ENCODE measurements around the gene POPDC3.

POPDC3 gene

DNA sequence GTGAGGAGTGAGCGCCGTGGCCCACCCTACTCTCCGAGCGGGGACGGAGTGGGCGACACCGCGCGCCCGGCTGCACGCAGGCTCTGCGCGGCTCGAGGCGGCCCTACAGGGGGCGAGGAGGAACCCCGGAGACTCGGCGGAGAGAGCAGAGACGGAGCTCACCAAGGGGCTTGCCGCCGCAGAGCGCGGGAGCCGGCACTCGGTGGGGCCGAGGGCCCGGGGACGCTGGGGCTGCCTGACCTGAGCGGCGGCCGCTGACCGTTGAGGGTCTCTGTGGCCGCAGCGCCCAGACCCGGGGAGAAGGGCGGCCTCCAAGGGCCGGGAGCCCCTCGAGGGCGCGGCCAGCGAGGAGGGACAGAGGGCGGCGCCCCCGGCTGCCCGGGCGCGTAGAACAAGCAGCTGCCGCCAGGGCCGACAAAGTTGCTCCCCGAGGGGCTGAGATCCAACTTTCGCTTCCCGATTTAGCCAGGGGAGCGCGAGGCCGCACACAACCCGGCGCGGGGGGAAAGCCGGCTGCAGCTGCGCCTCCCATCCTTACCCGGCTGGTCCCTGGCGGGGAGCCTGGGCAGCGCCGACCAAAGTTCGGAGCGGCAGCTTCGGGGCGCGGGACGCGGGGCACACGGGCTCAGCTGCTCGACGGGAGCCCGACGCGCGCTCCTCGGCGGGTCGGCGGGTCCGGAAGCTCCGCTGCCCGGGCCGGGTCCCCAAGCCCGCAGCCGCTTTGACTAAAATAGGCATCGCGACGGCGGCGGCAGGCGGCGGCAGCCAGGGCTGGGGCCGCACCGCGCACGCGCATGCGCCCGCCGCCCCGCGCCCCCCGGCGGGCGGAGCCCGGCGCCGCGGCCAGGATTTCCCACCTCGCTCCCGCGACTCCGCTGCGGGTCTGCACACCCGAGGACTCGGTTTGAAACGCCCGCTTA, 43.1 kb downstream of the POPDC3 start:
- no peak for DNase-seq

DNA sequence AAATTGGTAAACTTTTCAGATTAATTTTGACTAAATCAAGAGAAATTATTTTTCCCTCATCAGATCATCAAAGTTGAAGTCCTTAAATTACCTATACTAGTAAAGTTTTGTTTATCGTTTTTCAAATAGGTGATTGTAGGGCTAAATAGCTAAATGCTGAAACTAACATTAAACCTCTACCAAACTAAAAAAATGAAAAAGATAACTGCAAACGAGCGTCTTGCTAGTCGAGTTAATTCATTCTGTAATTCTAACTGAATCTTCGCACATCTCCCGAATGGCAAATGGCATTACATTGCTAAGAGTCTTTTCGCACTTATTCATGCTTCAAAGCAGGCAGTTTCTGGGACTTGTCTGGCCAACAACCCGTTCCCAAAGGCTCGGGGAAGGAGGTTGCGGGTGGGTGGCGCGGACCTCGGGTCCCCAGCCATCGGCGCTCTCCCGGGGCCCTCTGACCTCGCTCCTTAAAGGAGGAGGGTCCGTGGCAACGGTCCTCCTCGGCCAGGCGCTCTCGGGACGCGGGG, 43.8 kb downstream of the POPDC3 start:
- no peak for DNase-seq

DNA sequence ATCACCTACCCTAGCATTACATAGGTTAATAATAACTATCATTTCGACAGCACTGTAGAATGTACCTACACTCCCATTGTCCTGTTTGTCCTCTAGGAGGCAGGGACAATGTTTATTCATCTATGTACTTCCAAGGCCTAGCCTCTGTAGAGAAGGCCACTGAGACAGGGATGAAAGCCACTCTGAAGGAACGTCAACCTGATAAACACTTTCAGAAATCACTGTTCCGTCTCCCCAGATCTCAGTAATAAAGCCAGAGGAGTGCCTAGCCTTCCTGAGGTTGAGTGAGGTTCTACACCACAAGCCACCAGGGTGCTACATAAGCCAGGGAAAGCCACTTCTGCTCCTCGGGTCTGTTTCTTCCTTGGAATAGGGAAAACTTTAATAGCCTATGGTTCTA, 44.8 kb downstream of the POPDC3 start:
- no peak for DNase-seq

DNA sequence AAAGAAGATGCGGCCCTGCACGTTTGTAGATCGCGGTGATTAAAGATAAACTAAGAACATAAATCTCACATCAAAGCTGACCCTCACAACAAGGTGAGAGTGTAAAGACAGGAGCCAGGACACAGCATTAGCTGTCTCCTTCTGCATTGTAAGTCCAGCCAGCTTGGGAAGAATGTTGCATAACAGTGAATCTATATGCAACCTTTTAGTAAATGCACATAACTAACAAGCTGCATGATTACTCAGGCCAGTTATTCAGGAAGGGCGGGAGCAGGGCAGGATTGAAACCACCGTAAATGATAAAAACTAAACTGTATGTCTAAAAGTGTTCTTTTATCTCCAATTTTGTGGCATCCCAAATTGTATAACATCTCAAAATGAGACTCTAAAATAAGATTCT, 57.1 kb downstream of the POPDC3 start:
- no peak for DNase-seq

DNA sequence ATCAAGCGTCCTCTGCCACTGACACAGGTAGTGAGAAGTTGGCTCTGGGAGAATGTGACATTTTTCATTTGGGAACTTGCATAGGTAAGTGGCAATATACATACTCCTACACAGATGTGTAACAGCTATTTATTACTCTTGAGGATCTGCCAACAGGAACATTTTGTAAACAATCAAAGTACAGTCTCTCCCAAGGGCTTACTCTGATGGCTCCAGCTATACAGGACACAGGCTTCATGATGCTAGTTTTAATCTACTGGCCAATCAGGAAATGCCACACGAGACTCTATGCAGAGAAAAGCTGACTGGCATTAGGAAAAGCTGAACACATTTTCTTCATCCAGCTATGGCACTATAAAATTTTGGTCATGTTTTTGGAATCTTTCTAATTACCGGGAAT, 57.8 kb downstream of the POPDC3 start:
- no peak for DNase-seq

DNA sequence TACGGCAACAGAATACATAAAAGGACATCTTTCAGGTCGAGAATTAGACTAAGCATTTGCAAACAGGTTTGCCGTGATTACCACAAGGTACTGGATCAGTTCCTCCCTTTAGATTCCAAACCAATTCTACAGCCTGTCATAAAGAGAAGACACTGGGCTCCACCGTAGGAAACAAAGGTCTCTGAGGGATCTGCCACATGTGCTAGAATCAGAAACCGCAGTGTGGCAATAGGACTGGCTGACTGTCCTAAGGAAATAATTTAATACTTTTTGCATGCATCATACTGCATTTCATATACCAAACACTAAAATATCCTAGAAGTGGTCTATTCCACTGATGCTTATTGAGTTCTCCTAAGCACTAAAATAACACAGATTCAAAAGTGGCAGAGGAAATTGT, 59.2 kb downstream of the POPDC3 start:
- DNase-seq: no peak

DNA sequence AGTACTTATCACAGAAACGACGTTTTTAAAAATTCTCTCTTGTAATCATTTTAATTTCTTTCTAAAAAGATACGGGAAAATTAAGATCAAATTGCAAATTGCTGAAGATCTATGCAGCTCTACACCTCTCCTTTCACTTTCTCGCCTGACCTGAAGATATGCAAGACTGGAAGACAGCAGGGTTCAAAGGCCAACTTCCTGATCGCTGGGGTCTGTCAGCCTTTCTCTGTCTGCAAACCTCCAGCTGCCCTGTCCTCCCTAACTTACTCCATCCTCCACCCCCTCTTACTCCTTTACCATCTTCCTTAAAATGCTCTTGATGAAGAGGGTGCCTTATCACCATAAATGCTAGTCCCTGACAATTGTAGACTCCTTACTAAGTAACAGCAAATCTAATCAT, 63.7 kb downstream of the POPDC3 start:
- no peak for DNase-seq

DNA sequence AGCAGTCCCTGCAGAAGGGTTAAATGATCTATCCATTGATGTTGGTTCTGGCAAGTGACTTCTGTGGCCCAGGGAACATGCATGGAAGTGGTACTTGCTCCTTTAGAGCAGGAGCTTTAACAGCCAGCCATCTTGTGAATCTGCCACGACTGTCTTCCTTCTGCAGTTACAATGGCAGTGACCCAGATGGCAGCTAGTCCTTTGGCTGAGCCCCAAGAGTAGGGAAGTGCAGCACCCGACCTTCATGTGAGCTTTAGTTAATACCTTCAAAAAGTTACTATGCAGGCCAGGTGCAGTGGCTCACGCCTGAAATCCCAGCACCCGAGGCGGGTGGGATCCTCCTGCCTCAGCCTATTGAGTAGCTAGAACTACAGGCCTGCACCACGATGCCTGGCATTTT, 66.4 kb downstream of the POPDC3 start:
- DNase-seq: no peak

DNA sequence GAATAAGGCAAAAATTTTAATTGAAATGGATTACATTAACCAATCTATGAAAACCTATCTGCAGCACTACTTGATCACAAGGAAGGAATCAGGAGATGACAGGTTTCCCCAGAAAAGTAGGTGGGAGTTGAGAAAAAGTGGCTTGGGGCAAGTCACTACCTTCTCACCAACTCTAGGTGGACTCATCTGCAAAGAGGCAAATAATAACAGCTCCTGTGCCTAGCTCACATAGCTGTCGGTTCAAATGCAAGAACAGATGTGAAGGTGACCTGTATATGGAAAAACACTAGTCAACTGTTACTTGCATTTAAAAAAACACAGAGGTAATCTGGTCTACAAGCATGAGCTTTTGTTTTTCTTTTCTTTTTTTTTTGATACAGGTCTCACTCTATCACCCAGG, 67.2 kb downstream of the POPDC3 start:
- no peak for DNase-seq

DNA sequence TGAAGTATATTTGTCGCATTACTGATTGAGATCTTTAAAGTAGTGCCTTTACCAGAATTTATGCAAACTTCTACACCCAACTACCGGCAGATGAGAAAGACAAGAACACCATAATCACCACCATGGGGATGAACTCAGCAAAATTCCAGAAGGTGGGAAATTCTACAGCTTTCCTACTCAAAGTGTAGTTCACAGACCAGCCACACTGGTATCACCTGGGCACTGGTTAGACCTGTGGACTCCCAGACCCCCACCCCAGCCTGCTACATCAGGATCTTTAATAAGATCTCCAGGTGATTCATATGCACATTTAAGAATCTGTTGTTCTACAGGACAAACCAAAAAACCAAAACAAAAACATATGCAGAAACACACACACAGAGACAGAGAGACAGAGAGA, 67.9 kb downstream of the POPDC3 start:
- no peak for DNase-seq

DNA sequence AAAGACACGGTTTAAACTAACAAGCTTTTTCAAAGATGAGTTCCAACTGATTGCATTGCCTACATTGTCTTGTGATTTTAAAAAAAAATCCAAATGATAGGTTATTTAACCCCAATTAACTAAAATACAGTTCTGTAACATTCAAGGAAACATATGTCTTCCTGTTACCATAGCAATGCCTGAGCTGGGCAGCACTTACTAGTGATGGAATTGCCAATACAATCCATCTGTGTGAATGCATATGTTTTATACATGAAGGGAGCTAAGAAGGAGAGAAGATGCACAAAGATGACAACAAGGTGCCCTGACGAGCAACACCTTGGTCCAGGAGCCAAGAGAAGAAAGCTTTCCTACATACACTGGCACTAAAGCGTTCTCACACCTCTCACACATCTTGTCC, 68.7 kb downstream of the POPDC3 start:
- DNase-seq: no peak

DNA sequence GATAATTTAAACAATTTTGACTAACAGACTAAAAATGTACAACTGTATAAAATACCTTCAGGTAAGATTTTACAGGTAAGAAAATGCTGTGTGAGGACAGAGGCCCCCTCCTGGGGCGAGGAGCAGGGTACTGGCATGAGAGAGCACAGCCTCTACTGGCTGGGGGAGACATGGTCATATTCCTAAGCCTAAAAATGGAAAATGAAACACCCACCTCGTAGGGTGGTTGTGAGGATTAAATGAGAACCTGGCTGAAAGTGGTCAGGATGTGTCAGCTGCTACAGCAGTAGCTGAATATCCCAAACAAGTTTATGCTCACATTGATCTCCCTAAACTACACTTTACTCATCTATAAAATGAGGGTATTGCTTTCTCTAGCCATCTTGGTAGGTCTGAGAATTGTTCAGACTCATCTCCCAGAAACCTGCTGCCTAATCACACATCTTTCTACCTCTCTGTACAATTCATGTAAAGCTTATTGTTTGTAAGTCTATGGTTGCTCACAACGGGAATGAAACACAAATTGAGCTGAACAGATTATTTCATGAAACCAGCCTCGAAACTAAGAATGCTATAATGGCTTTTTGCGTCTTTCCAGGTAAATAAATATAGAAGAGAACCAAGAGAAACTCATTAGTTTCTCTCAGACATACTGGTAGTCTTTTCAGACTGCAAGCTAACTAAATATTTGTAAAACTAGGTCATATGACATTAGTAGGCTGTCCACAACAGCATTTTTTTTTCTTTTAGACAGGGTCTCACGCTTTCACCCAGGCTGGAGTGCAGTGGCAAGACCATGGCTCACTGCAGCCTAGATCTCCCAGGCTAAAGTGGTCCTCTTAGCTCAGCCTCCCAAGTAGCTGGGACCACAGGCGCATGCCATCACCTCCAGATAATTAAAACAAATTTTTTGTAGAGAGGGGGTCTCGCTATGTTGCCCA, 69.6 kb downstream of the POPDC3 start:
- no peak for DNase-seq

DNA sequence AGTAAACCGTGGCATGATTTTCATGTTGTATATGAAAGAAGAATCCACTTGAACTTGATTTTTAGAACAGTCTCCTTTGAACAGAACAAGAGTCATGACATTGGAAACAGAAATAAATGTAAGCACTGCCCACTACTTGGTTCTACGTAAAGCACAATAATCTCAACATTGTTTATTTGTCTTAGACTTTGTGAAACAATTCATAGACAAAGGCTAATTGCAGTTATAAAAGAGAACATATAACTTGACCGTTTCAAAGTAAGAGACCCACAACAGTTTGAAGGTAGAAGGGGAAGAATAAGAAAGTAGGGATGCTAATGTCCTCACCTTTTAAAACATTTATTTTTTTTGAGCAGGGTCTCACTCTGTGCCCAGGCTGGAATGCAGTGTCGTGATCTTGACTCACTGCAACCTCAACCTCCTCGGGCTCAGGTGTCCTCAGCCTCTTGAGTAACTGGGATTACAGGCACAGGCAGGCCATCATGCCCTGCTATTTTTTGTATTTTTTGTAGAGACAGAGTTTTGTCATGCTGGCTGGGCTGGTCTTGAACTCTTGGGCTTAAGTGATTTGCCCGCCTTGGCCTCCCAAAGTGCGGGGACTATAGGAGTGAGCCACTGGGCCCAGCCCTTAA, 71.1 kb downstream of the POPDC3 start:
- DNase-seq: no peak
